Pons (tissue), 1 donor: ENCODE data around the gene ANKRD18B.
"Not testable (repeated sequence)": the region's sequence is repeated elsewhere in the genome, so short reads cannot be mapped to it uniquely, and the experiment has no call there.

ENCODE experiments used
- DNase-seq: peaks from one replicate; pipeline ENCODE4 v3.0.0-alpha.2; 2016; ENCODE audit warnings: low spot score

Gene ANKRD18B

GRCh38 chr9:33535541-33535940, 11.5 kb downstream of the ANKRD18B start:
- DNase-seq = no peak

- not testable (repeated sequence) for DNase-seq
Measured at GRCh38 chr9:33543463-33543862, 19.4 kb downstream of the ANKRD18B start.

GRCh38 chr9:33545715-33546114, 21.7 kb downstream of the ANKRD18B start:
- DNase-seq = not testable (repeated sequence)

GRCh38 chr9:33548816-33549215, 24.8 kb downstream of the ANKRD18B start:
- DNase-seq = not testable (repeated sequence)

GRCh38 chr9:33549418-33549817, 25.4 kb downstream of the ANKRD18B start:
- DNase-seq = not testable (repeated sequence)

- not testable (repeated sequence) for DNase-seq
Measured at GRCh38 chr9:33551183-33551582, 27.1 kb downstream of the ANKRD18B start.

- peak; percentile 5 for DNase-seq
Measured at GRCh38 chr9:33552315-33552725, 28.3 kb downstream of the ANKRD18B start.

- DNase-seq = not testable (repeated sequence)
Measured at GRCh38 chr9:33560217-33560616, 36.2 kb downstream of the ANKRD18B start.

GRCh38 chr9:33562196-33562595, 38.1 kb downstream of the ANKRD18B start:
- DNase-seq = not testable (repeated sequence)

GRCh38 chr9:33567776-33568175, 43.7 kb downstream of the ANKRD18B start:
- DNase-seq = not testable (repeated sequence)

- not testable (repeated sequence) for DNase-seq
Measured at GRCh38 chr9:33577786-33578185, 53.7 kb downstream of the ANKRD18B start.

GRCh38 chr9:33579996-33580395, 55.9 kb downstream of the ANKRD18B start:
- not testable (repeated sequence) for DNase-seq

GRCh38 chr9:33582686-33583085, 58.6 kb downstream of the ANKRD18B start:
- DNase-seq = not testable (repeated sequence)

GRCh38 chr9:33586128-33586527, 62.1 kb downstream of the ANKRD18B start:
- not testable (repeated sequence) for DNase-seq

GRCh38 chr9:33587799-33588198, 63.7 kb downstream of the ANKRD18B start:
- DNase-seq = not testable (repeated sequence)

GRCh38 chr9:33588876-33589275, 64.8 kb downstream of the ANKRD18B start:
- DNase-seq = not testable (repeated sequence)

- DNase-seq = not testable (repeated sequence)
Measured at GRCh38 chr9:33590857-33591256, 66.8 kb downstream of the ANKRD18B start.

- not testable (repeated sequence) for DNase-seq
Measured at GRCh38 chr9:33596974-33597373, 72.9 kb downstream of the ANKRD18B start.

GRCh38 chr9:33597386-33597785, 73.3 kb downstream of the ANKRD18B start:
- not testable (repeated sequence) for DNase-seq

GRCh38 chr9:33598796-33599379, 74.8 kb downstream of the ANKRD18B start:
- not testable (repeated sequence) for DNase-seq

- DNase-seq = not testable (repeated sequence)
Measured at GRCh38 chr9:33600911-33601310, 76.9 kb downstream of the ANKRD18B start.

- not testable (repeated sequence) for DNase-seq
Measured at GRCh38 chr9:33604249-33604648, 80.2 kb downstream of the ANKRD18B start.

- DNase-seq = not testable (repeated sequence)
Measured at GRCh38 chr9:33604936-33605335, 80.9 kb downstream of the ANKRD18B start.

- DNase-seq = no peak
Measured at GRCh38 chr9:33611358-33611757, 87.3 kb downstream of the ANKRD18B start.
